GM10266 (cell line): ENCODE data around the gene STK31.

Experiments used
- DNase-seq: peaks from one replicate; pipeline ENCODE4 v3.0.0; 2012; ENCODE audit errors: extremely low spot score
- CTCF ChIP-seq: IDR thresholded peaks from 2 replicates; pipeline ENCODE4 v1.5.1; 2012; ENCODE audit warnings: mild to moderate bottlenecking, low read depth; ENCODE audit not compliant: control insufficient read depth, insufficient read depth; ENCODE audit errors: missing control alignments

Gene STK31

GRCh38 chr7:23710000-23710399 lies at the start of gene STK31:
STK31 (plus strand) TSS chr7:23710219; CDS start chr7:23710286, 67 bp downstream.
- DNase-seq = no peak
- no peak for TF ChIP-seq CTCF

- DNase-seq = no peak
Observed at GRCh38 chr7:23661385-23661784, 48.6 kb upstream of the STK31 start.

GRCh38 chr7:23662124-23662983 lies 47.7 kb upstream of the STK31 start:
- no peak for TF ChIP-seq CTCF
- DNase-seq = no peak

More at GRCh38 chr7:23661385-23661784, 48.6 kb upstream of the STK31 start:
- TF ChIP-seq CTCF = no peak

GRCh38 chr7:23662984-23663313 lies 47.1 kb upstream of the STK31 start:
- TF ChIP-seq CTCF = no peak
- DNase-seq = no peak

- no peak for DNase-seq
- TF ChIP-seq CTCF = no peak
Observed at GRCh38 chr7:23664122-23664521, 45.9 kb upstream of the STK31 start.

- DNase-seq = no peak
- TF ChIP-seq CTCF = no peak
Observed at GRCh38 chr7:23672033-23672432, 38.0 kb upstream of the STK31 start.

GRCh38 chr7:23679898-23680413 lies 30.1 kb upstream of the STK31 start, which contains the start of gene FAM221A:
FAM221A (plus strand) TSS chr7:23680199; CDS start chr7:23680219, 20 bp downstream.
- peak; percentile 84 for DNase-seq
- TF ChIP-seq CTCF = peak; percentile 80
